Measurements from ENCODE around the gene CYP24A1. TPM values are rescaled to one million over a fixed set of nuclear protein-coding genes. Genes with fewer than 3 reads are reported as not detected.

Gene CYP24A1
- total and polyA plus RNA-seq, 2 of the 8 experiments (the other 6 are each of a cell fraction or from before 2014, with no cell fraction given): not detected

DNA sequence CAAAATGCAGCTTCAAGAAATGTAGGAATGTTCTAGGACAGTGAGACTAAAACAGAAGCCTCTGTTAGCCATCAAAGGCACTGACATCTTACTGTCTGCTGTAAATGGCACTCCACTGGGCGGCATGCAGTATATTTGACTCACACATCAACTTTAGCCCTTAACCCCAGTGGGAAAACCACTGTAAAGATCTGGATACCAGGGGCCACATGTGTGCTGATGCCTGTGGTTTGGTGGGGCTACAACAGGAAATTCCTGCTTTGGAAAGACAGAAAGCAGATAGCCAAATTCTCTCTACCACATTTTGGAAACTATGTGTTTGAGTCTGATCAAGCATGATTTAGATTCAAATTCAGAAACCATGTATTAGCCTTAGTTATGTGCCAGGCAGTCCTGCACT lies 38.4 kb upstream of the CYP24A1 start:
- Histone ChIP-seq H3K36me3 (ENCODE audit: control insufficient read depth in 2 of 4, insufficient read depth in 4 of 4, low read length in 3 of 4) (peaks cover 2 to 28% (median 15%) of the 10 kb centered on the region in 4 experiments), H3K79me1 (ENCODE audit: low read depth, low read length) (peaks cover 3% of the 10 kb centered on the region), H3K56ac (replicated peaks; ENCODE audit: insufficient read length, low read depth, low read length) (no peak overlapping the region), H2BK15ac (ENCODE audit: low read length) (no peak overlapping the region), H3K27me3 (replicated peaks in 1 of 4; ENCODE audit: control insufficient read depth in 3 of 4, extremely low read depth in 1 of 4, insufficient read depth in 3 of 4, low read length in 3 of 4) (no peaks in the 10 kb centered on the region), H3K9me3 (ENCODE audit: insufficient read depth in 2 of 2, low read depth in 1 of 2, low read length in 1 of 2) (no peaks in the 10 kb centered on the region), H3K4me1 (replicated peaks in 1 of 4; ENCODE audit: control insufficient read depth in 3 of 4, insufficient read depth in 4 of 4, low read length in 3 of 4) (peaks cover 0 to 2% (median 0%) of the 10 kb centered on the region in 4 experiments; a peak in 2 of 7 replicates), H3K9ac (replicated peaks in 1 of 4; ENCODE audit: extremely low read depth in 1 of 4, low read depth in 3 of 4, low read length in 3 of 4) (no peak overlapping the region), H4K8ac (ENCODE audit: extremely low read depth, insufficient read depth, low read length) (no peak overlapping the region), H2AFZ (ENCODE audit: low read length) (no peak overlapping the region), H2AK5ac (ENCODE audit: low read depth, low read length) (no peak overlapping the region), H3K18ac (ENCODE audit: extremely low read depth, low read length) (no peak overlapping the region), H2BK120ac (replicated peaks; ENCODE audit: low read depth, low read length) (no peak overlapping the region), H4K20me1 (replicated peaks in 1 of 2; ENCODE audit: control insufficient read depth in 1 of 2, insufficient read depth in 2 of 2, low read length in 2 of 2) (peaks cover 0 to 13% of the 10 kb centered on the region in 2 experiments), H2BK12ac (ENCODE audit: low read depth, low read length) (no peak overlapping the region), H3K79me2 (ENCODE audit: control insufficient read depth in 1 of 2, insufficient read depth in 2 of 2, low read length in 2 of 2) (peaks cover 19 to 82% of the 10 kb centered on the region in 2 experiments), H2BK20ac (ENCODE audit: low read length) (no peak overlapping the region), H3K4me2 (ENCODE audit: insufficient read depth in 1 of 2, low read depth in 2 of 2, low read length in 2 of 2) (no peak overlapping the region), H4K91ac (replicated peaks; ENCODE audit: insufficient read length, low read length) (no peak overlapping the region), H3K4me3 (ENCODE audit: extremely low read depth in 1 of 4, insufficient read depth in 2 of 4, low read depth in 3 of 4, low read length in 4 of 4) (no peak overlapping the region), H4K5ac (ENCODE audit: insufficient read length, low read depth, low read length) (no peak overlapping the region), H3K4ac (replicated peaks; ENCODE audit: insufficient read length, low read depth, low read length) (no peak overlapping the region), H3K27ac (ENCODE audit: low read depth, low read length) (no peak overlapping the region), H3K14ac (ENCODE audit: insufficient read length) (no peak overlapping the region), H3K23me2 (ENCODE audit: low read depth, low read length) (peaks cover 8% of the 10 kb centered on the region; the same call in 1 of the 2 replicates), H2BK5ac (ENCODE audit: low read depth, low read length) (no peak overlapping the region), H3K23ac (ENCODE audit: insufficient read length) (no peak overlapping the region)
- CTCF ChIA-PET (ENCODE audit: partially characterized antibody): interaction anchor here (0.9 to 1.9 kb wide), 4 partner anchors 10 to 434 kb away, joined by 3 to 5 read pairs (median 4); no protein-coding TSS in a partner anchor
- FAIRE-seq (no peak), DNase-seq (ENCODE audit: low read depth in 1 of 2, low spot score in 2 of 2) (no peak)
- 95% methylated on average over 1 of the region's 1 CpG; no CpG with 5 or more reads in 1 of the 2 experiments for WGBS, 2 experiments (ENCODE audit: extremely low coverage in 1 of 2, insufficient coverage in 1 of 2, insufficient read length in 1 of 2, insufficient replicate concordance in 2 of 2, low coverage in 1 of 2, low lambda C conversion rate in 2 of 2, missing lambda C conversion rate in 1 of 2)
- POLR2A ChIA-PET (ENCODE audit: partially characterized antibody): interaction anchor here (0.6 kb wide), 1 partner anchor 188 kb away, joined by 5 read pairs; no protein-coding TSS in a partner anchor
- no peak for TF ChIP-seq GABPA (IDR thresholded peaks at IDR 0.05; ENCODE audit: borderline replicate concordance, insufficient read depth, low read length)
- no peak for TF ChIP-seq RAD21 (IDR thresholded peaks at IDR 0.05 in 1 of 2, conservative IDR thresholded peaks at IDR 0.05 in 1 of 2; ENCODE audit: low read depth in 2 of 2, low read length in 2 of 2)
- no peak for TF ChIP-seq RBBP5 (IDR thresholded peaks at IDR 0.05; ENCODE audit: borderline replicate concordance, low read depth, low read length)
- TF ChIP-seq, protein P1, sequence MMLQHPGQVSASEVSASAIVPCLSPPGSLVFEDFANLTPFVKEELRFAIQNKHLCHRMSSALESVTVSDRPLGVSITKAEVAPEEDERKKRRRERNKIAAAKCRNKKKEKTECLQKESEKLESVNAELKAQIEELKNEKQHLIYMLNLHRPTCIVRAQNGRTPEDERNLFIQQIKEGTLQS (IDR thresholded peaks at IDR 0.05; ENCODE audit: insufficient read depth, low read depth, low read length): no peak
- no peak for TF ChIP-seq TEAD4 (IDR thresholded peaks at IDR 0.05; ENCODE audit: low read depth, low read length)
- no peak for TF ChIP-seq SAP30 (IDR thresholded peaks at IDR 0.05; ENCODE audit: insufficient read depth, insufficient replicate concordance, low read length)
- no peak for TF ChIP-seq BRCA1 (IDR thresholded peaks at IDR 0.05; ENCODE audit: low read depth, low read length)
- no peak for TF ChIP-seq SIX5 (IDR thresholded peaks at IDR 0.05; ENCODE audit: low read depth, low read length)
- TF ChIP-seq HDAC2 (IDR thresholded peaks at IDR 0.05; ENCODE audit: borderline replicate concordance in 1 of 2, low read depth in 2 of 2, low read length in 2 of 2): no peak
- no peak for TF ChIP-seq MAFK (IDR thresholded peaks at IDR 0.05; ENCODE audit: low read depth, low read length)
- no peak for TF ChIP-seq SP4 (IDR thresholded peaks at IDR 0.05; ENCODE audit: low read length)
- TF ChIP-seq TAF7 (optimal IDR thresholded peaks at IDR 0.05; ENCODE audit: borderline replicate concordance, low read depth, low read length): no peak
